Muscle of arm (tissue), 12 donors: ENCODE data around the gene PKP2. TPM values are rescaled to one million over a fixed set of nuclear protein-coding genes. Genes with fewer than 3 reads are reported as not detected.
"Not testable (repeated sequence)": the region's sequence is repeated elsewhere in the genome, so short reads cannot be mapped to it uniquely, and the experiment has no call there.

Source experiments
- DNase-seq: peaks from one replicate; pipeline ENCODE4 v3.0.0-alpha.2; 2013
- polyA plus RNA-seq, 12 donors: library from polyadenylated mRNA; unstranded; fragments of 120-200 nt; gene quantifications; one replicate each; pipeline ENCODE4 v1.2.1, GENCODE V29; 2013; ENCODE audit not compliant: insufficient read length in 12 of 12

The PKP2 gene
- polyA plus RNA-seq, 12 donors = 5.6 to 15.2 (median 9.2) TPM; not detected in 1

DNA sequence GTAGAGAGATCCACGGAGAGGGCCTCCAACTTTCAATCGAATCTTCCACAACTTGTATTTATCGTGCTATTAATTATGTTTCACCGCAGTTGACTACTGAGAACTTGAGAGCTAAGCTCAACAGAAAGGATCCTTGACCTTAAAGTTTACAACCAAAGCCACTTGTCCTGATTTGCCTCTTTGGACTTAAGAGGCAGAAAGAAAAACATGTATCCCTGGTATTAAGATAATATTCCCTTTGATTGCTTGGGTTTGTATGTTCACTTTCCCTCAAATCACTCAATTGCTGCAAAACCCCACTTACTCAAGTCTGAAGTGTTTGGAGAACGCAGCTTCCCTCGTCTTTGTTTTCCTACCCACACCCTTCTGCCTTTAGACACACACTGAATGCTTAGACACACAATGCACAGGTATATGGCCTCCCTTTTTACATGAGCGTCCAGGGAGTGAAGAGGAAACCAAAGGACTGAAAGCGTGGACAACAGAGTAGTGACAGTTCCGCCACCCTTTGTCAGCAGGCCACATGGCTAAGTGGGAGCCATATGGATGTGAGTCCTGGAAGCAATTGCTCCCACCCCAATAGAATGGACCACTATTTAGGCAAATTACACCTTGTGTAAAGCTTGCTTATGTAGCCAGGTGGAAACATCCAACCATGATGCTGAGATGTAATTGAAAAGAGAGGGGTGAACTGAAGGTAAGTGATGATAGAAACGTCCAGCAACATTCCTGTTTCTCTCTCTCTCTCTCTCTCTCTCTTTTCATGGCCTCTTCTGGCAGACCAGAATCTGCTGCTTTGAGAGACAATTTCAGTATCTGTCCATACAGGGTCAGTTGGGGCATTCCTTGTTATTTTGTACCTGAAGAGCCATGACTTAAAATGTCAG, 1.4 kb upstream of the PKP2 start:
- no peak for DNase-seq

DNA sequence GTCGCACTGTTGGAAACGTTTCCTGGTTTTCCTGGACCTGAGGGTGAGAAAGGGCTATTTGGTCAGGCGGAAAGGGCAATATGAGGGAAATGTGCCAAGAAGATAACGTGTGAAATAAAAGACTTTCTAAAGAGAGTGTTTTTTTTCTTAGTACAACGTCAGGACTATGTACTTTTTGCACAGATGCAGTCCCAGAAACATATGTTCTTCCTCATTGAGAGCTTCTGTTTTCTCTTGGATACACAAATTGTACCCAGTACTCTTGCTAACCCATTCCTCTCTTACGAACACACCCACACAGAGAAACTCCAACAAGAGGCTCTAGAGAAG, 669 bp upstream of the PKP2 start:
- DNase-seq = no peak

DNA sequence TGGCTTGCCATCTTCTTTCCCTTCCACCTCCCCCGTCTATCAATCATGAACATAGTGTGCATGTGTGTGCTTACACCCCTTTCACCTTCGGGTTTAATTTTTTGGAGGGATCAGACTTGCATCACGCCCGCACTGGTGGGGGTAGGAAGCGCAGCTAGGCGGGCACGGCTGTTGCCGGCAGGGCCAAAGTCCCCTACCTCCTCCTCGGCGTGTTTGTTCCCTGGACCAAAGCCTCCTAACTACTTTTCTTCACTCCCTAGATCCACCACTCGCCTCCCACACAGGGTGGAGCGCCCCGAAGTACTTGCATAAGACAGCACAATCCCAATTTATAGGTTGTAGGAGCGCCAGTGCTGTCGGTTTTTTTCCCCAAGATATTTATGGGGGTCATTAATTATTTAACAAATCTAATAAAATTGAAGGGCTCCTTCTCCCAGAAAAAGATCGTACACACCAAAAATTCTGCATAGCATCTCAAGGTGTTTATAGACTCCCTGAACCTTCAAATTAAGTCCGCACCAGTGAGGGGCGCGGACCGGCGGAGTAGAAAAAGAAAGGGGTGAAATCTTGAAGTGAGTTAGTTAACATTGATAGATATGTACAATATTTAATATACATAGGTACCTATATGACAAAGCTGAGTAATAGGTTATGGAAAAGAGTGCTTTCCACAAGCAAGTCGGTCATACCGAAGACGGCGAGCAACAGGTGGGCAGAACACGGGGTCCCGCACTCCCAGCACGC, 717 bp downstream of the PKP2 start:
- no peak for DNase-seq

DNA sequence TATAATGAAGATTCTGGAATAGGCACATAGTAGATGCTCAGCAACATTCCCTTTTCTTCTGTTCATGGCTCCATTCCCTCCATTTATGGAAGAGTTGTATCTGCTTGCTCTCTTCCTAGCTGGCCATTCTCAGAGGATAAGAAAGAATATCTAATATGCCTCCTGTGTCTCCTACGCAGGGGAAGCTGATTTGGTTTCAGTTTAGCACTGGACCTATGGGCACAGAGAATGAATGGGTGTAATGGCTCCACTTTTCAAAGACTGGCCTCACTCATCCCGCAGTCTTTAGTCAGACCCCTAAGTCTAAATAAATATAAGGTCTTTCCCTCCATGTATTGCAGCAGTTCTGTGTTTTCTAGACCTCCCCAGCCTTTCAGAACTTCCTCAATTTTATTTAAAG, 2.0 kb downstream of the PKP2 start:
- no peak for DNase-seq

DNA sequence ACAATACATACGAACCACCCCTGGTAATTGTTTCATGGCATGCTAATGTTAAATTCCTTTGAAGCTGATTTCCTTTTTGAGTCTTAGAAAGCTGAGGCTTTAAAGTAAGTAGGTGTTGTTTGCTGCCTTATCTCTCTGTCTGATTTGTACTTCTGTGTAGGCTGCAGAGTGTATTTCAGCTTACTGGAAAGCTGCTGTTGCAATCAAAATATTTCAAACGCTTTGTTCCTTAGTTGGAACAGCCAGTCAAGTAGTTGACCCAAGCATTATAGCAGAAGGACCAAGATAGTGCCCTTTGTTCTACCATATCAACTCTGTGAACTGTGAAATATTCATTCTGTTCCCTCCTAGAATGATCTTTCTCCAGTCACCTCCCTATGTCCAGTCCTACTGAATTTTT, 3.1 kb downstream of the PKP2 start:
- DNase-seq = no peak

DNA sequence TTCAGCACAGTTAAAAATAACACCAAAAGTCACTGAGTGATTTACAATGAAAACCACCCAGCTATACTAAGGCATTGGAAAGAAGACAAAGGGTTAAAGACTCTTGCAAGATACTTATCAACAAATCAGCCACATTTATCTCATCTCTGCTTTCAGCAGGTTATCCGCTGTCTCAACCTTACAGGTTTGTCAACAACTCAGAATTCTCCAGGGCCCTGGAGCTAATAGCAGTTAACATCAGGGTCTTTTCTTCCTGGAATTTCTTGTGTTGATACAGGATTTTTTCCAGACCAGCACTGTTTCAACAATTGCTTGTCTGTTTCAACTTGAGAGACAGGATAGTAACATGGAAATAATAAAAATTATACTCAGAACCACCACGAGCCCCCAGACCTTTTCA, 3.5 kb downstream of the PKP2 start:
- DNase-seq = no peak

DNA sequence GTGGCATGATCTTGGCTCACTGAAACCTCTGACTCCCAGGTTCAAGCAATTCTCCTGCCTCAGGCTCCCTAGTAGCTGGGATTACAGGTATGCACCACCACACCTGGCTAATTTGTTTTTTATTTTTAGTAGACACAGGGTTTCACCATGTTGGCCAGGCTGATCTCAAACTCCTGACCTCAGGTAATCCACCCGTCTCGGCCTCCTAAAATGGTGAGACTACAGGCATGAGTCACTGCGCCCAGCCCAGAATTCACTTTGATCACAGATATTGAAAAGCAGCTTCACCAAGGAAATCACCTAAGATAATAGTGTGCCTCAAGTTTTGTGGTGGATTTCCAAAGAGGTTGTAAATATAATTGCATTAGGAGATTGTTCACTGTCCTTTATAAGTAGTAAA, 4.2 kb downstream of the PKP2 start:
- not testable (repeated sequence) for DNase-seq

DNA sequence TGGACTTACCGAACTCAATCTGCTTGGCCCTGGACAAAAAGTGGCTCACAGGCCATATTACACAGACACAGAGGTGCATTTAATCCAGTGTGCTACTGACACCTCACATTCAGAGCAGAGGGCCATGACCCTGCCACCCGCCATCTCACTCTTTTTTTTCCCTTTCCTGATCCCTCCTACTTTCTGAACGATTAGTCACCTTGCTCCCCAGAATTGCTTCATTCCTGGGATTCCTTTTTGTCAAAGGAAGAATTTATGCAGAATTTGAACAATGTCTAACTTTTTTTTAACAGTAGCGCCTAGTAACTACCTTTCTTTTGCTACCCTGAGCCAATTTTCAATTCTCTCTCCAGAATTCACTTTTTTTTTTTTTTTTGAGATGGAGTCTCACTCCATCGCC, 4.6 kb downstream of the PKP2 start:
- DNase-seq = no peak

DNA sequence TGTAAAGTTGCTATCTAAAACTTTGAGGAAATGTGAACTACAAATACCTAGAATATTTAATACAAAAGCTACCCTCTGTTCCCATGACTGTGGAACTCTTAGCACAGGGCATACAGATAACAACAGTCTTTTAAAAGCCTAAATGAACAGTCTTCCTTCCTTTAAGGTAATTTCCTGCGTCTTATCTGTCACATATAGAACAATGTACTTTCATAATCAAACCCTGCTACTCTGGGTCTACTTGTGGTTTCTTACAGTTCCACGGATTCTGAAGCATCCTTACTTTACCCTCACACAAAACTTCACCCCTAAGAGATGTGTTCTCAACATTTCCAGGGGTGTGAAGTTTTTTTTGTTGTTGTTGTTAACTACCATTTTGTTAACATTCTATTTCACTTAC, 5.1 kb downstream of the PKP2 start:
- no peak for DNase-seq

DNA sequence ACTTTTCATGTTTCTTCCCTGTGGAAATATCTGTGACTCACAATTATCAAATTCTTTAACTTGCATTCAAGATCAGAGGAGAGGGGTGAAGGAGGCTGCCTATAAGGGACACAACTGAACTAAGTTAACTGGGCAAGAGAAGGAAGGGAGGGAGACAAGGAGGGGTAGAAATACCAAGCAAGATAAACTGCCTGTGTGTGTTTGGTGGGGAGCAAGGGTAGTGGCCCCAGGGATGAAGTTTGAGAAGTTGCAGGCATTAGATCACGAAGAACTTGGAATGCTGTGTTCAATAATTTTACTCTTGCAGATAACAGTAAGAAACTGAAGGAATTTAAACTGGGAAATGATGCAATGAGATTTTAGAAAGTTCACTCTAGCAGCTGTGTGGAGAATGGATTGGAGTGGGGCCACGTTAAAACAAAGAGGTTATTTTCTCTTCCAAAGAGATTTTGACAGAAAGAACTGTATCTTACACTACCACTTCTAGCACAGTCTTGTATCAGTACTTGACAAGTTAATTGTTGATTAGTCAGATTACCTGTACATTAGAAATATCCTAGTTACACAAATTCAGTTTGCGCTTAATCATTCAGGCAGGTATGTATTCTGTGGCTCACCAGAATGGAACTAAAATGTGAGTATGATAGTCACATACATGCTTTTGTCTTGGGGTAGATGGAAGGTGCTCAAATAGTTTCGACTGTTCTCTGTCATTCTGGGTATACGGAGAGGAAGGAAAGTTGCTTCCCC, 7.4 kb downstream of the PKP2 start:
- DNase-seq = peak; percentile 33

DNA sequence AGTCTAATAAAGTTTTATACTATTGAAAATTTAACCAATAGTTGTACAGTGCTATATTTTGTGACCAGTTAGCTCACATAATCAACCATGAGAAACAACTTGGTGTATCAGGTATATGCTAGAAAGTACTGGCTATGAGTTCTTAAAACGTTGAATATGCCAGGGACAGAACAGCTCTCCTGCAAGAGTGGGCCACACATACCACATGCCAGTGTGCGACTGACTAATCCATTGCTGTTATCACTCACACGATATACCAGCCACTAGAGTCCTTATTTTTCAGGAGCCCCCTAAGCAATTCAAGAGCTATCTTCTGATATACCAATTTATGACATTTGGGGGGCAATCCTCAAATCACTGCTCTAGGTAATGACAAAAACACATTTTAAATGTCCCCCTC, 9.5 kb downstream of the PKP2 start:
- no peak for DNase-seq

DNA sequence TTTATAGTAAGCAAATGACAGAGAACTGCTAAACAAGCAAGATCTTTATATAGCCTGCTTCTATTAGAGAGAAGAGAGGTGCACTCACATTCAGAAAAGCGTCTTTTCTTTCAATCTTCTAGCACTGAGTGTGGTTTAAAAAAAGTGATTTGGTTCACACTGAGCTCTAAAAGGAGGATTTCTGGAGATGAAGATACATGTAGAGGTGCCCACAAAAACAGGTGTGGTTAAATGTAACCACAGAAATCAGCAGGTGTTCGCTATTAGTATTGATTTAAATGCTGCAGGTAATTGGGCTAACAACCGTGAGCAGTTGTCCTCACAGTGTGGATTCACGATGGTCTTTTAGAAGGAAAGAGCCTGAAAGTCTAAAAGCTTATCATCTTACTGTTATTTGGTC, 10.7 kb downstream of the PKP2 start:
- no peak for DNase-seq

DNA sequence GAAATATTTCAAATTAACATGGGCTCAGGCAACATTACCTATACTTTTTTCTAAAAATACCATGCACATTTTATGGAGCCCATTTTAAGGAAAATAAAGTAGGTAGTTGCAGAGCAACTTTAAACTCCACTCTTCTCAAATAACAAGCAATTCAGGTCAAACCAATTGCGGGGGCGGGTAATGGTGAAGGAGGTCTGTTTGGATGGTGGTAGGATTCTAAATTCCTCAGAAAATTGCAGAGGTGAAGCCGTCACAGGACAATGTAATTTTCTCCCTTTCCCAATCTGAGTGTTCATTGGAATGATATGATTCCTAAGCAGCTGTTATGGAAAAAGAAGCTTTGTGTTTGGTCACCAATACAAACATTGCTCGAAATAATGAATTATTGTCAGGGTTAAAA, 11.6 kb downstream of the PKP2 start:
- no peak for DNase-seq

DNA sequence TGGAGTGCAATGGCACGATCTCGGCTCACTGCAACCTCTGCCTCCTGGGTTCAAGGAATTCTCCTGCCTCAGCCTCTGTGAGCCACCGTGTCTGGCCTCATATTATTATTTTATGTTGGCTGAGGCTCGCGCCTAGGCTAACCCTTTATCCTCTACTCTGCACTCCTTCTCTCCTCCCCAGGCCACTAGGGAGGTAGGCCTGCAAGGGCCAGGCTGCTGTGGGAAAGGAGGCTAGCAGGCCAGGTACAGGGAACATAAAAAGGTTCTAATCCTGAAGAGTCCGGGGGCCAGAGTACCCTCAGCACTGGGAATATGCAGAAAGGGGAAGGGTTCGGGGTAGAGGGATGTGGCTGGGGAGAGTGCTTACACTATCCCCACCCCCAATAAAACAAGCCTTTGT, 14.9 kb downstream of the PKP2 start:
- no peak for DNase-seq

DNA sequence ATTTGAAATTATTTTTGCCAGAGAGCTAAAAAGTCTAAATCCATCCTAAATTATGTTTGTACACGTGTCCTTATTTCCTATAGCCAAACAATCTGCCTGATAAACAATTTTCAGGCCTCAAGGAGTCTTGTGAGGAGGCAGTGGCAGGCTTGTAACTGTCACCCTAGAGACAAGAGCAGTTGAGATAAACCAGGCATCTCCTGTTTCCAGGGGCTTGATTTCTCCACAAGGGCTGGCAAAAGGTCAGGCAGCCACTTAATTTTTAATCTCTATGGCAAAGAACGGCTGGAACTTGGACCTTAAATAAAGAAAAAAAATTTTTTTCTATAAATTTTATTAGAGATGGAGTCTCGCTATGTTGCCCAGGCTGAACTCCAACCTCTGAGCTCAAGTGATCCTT, 15.5 kb downstream of the PKP2 start:
- no peak for DNase-seq

DNA sequence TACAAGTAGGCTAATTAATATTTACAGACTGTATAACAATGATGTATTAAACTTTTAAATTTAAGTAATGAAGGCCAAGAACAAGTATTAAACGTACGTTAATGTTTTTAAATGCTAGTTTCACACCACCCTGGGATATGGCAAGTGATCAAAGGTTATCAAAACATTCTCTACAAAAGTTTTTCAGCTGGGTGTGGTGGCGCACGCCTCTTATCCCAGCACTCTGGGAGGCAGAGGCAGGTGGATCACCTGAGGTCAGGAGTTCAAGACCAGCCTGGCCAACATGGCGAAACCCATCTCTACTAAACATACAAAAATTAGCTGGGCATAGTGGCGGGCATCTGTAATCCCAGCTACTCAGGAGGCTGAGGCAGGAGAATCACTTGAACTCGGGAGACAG, 17.5 kb downstream of the PKP2 start:
- not testable (repeated sequence) for DNase-seq

DNA sequence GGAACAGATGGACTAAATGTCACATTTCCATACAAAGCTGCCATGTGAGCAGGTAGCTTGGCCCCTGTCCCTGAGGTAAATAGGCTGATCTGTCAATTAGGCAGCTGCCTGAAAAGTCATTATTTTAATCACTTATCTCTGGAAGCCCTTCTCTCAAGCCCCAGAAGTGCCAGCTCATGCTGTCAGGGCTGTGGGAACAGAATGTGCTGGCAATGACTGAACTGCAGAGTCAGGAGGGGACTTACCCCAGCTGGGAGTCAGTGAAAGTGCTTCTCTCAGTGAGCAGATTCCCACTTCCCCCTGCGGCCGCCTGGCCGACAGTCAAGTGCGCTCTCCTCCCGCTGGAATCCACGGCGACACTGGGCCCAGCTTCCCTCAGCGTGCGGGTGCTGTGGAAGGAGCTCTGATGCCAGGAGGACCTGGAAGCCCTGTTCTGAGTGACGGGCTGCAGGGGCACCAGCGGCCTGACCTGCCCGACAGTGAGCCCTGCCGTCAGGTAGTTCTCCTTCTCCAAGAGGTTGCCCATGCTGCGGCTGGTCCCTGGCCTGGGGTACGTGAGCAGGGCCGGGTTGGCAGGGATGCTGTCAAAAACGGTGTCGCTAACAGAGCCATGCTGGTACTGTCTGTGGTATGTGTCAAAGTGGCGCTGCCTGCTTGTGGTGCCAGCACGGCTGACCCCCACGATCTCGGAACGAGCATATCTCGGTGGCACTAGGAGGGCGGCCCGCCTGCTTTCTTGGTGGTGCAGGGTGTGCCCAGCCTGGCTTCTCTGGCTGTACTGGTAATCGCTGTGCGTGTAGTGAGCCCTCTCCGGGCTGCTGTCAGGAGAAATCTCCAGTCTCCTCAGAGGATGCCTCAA, 18.7 kb downstream of the PKP2 start:
- no peak for DNase-seq

DNA sequence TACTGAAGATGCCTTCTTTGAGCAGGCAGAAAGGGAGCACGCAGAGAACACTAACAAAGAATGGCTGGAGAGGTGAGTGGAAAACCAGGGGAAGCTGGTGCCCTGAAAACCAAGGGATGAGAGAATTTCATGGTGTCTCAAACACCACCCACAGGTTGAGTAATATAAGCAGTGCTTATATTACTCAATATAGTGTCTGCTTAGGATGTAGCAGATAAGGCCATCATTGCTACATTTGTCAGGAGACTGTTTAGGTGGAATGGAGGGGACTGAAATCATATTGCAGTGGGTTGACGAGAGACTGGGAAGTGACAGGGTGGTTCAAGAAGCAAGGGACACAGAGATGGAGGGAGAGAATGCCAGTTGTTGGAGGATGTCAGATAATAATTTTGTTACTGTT, 20.6 kb downstream of the PKP2 start:
- no peak for DNase-seq

DNA sequence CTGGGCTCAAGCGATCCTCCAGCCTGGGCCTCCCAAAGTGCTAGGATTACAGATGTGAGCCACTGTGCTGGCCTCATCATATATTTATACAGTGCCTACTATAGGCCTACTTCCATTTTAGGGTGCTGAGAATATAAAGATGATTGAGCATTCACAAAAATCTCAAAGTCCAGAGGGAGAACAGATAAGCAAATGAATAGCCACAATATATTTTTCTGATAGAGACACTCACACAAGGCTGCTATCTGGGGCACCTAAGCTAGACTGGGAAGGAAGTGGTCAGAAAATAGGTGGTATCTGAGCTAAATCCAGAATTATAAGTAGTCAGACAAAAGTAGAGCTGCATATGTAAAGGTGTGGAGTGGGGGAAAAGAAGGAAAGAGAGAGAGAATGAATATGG, 21.6 kb downstream of the PKP2 start:
- no peak for DNase-seq

DNA sequence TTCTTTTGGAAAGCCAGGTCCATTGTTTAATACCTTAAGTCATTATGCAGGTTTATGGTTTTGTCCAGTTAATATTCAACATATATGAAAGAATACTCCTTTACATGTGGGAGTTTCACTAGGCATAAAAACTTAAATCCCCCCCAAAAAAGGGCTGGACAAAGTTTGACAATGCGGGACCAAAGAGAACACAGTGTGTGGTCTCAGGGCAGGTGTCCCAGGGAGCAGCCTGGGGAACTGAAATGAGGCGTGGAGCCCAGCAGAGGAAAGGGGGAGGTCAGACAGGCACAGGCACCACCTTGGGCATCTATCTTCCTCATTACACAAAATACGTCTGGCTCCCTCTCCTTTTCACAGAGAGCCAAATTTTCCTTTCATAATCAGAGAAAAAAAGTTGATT, 22.5 kb downstream of the PKP2 start:
- no peak for DNase-seq

DNA sequence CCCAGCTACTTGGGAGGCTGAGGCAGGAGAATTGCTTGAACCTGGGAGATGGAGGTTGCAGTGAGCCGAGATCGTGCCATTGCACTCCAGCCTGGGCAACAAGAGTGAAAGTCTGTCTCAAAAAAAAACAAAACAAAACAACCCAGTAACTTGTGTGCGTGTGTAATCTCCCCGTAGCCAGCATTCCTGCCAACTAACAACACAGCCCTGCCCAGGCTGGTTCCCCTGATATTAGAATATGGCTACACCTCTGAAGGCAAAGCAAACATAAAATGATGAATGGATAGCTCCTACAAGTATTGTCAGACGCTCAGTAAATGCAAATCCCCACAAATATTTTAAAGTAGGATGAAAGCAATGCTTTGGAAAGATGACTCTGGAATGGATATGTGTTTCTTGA, 24.2 kb downstream of the PKP2 start:
- not testable (repeated sequence) for DNase-seq

DNA sequence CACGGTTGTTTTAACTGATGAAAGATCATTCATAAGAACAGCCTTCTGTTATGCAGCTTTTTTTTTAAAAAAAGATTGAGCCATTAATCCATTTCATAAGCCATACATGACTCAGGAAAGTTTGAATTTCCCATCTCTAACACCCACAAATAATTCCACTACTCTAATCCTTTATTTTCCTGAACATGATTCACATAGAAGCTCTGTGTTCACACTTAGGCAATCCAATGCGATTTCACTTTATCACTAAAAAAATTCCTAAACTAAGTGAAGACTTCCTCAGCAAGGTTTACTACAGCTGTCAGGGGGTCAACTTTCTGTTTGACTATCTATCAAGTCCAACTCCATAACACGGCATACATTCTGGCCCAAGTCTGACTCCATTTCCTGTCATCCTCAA, 25.9 kb downstream of the PKP2 start:
- DNase-seq = no peak
